Activated CD4-positive, alpha-beta T cell treated with anti-CD3 and anti-CD28 coated beads, Interleukin-2, amount 50 U/mL, for 1 hour (primary cell): Measurements from ENCODE around the gene ITPK1.
A peak's percentile ranks its signal among the peaks of the same experiment; 100 is the strongest.

Experiments used
- DNase-seq: peaks from one replicate; pipeline ENCODE4 v3.0.0-alpha.2; 2020

Gene ITPK1

DNA sequence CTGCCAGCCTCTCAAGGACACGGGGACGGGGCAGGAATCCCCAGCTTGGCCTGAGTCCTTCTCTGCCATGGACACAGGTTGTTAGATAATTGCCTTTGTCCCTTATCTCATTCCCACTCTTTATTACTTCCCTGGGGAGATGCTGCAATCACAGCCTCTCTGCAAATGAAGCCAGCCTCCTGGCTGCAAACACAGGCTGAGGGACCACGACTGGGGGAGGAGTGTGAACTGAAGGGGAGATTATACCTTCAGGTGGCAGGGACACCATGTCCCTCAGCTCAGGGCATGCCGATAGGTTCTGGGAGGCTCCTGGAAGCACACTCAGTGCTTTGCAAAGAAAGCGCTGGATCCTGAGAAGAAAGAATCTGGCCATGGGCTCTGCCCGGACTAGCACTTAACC, 208.9 kb downstream of the ITPK1 start:
- no peak for DNase-seq

GRCh38 chr14:92906420-92906819, 209.3 kb downstream of the ITPK1 start:
- DNase-seq, result no peak

- DNase-seq, result no peak
These were observed 210.1 kb downstream of the ITPK1 start for GRCh38 chr14:92905667-92906066.

DNA sequence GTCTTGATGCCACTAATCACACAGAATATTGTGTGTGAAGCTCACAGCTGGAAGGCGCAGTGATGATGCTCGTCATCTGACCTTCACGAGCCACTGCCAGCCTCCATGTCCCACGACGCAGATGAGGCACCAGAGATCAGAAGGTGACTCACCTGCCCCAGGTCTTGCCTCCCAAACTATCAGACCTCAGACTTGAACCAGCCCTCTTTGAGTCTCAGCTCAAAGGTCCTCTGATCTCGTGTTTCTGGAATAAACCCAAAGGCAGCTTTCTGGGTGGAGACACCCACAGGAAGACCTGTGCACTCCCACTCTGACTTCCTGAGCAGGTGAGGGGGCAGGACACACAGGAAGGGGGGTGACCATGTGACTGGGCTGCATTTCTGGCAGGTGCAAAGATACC, 212.4 kb downstream of the ITPK1 start:
- no peak for DNase-seq

GRCh38 chr14:92902726-92903125, 213.0 kb downstream of the ITPK1 start:
- no peak for DNase-seq

- no peak for DNase-seq
These were observed 213.5 kb downstream of the ITPK1 start for GRCh38 chr14:92902191-92902590.

DNA sequence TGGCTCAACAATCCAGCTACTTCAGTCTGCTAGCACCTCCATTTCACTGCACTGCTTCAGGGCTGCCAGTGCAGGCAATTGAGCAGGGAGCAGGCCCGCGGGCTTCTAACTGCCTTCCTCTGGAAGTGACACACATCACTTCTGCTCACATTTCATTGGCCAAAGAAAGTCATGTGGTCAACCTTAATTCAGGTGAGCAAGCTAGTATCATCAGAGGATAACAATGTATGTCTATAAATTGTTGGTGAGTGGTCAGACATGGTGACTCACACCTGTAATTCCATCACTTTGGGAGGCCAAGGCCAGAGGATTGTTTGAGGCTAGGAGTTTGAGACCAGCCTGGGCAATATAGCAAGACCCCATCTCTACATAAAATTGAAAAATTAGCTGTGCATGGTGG, 215.1 kb downstream of the ITPK1 start:
- no peak for DNase-seq

DNA sequence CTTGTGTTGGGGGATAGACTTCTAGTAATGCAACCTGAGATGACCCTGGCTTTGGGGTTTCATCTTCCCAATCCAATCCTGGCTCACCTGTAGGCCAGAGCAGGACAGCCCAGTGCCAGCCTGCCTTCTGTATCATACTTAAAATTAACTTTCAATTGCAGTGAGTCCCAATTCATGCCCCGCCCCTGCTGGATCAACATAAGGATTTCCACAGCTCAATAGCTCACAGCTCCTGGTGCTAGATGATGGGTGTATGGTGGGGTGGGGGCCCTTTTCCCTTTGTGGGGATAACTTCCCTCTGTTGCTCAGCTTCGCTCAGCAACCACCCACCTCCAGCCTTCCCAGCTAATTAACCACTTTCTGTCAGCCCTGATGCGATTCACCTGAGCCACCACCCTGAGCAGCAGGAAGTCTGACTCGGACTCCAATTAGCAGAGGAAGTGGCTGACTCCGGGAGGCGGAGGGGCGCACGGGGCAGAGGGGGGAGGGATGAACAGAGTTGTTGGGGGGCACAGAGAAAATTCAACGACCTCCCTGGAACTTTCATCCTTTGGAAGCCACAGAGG, 217.1 kb downstream of the ITPK1 start:
- no peak for DNase-seq

- no peak for DNase-seq
These were observed 217.7 kb downstream of the ITPK1 start for GRCh38 chr14:92897922-92898565.

DNA sequence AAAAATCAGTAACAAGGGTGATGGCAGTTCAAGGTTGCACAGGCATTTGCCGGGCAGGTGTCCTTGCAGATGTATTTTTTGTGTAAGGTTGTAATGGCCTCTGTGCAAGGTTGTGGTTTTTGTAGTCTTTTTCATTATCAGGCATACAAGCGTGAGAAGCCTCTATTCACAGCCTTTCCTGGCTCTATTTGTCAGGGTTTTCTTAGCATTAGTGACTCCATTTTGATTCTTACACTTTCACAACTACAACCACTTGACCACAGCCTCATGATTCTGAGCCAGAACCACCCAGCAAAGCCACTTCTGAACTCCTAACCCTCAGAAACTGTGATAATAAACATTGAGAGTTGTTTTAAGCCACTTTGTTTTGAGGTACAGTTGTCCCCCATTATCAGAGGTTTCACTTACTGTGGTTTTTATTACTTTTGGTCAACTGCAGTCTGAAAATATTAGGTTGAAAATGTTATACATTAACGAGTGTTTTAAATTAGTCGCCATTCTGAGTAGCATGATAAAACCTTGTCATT, 220.3 kb downstream of the ITPK1 start:
- no peak for DNase-seq

- DNase-seq, result no peak
These were observed 223.1 kb downstream of the ITPK1 start for GRCh38 chr14:92892589-92892988.

- DNase-seq, result peak; percentile 4
These were observed 224.7 kb downstream of the ITPK1 start for GRCh38 chr14:92890830-92891588.

GRCh38 chr14:92888896-92889295, 226.8 kb downstream of the ITPK1 start:
- DNase-seq, result no peak

DNA sequence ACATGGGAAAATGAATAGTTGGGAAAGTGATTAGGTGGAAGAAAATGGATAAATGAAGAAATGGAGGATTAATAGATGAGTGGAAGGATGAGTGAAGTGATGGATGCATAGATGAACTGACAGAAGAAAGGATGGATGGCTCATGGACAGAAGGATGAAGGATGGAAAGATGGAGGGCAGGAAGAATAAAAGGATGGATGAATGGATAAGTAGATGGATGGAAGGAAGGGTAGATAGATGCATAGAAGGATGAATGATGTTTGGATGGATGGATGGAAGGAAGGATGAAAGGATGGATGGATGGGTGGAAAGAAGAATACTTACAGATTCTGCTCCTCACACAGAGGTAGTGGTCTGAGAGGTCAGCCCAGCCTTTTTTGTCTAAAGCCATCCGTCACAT, 228.6 kb downstream of the ITPK1 start:
- no peak for DNase-seq
